ENCODE measurements around the gene CUL1.
"Not testable (repeated sequence)": the region's sequence is repeated elsewhere in the genome, so short reads cannot be mapped to it uniquely, and the experiment has no call there.

The CUL1 gene

GRCh38 chr7:148697256-148698006 lies 1.3 kb upstream of the CUL1 start:
- DNase-seq (ENCODE audit: low spot score): no peak

GRCh38 chr7:148698007-148698396 lies 701 bp upstream of the CUL1 start:
- no peak for DNase-seq (ENCODE audit: low spot score)

- DNase-seq (ENCODE audit: low spot score): peak; percentile 73
These were observed 500 bp downstream of the CUL1 start for GRCh38 chr7:148699024-148699781.

GRCh38 chr7:148699782-148700629 lies 1.3 kb downstream of the CUL1 start:
- no peak for DNase-seq (ENCODE audit: low spot score)

GRCh38 chr7:148700661-148701064 lies 2.0 kb downstream of the CUL1 start:
- DNase-seq (ENCODE audit: low spot score): no peak

GRCh38 chr7:148701414-148701813 lies 2.7 kb downstream of the CUL1 start:
- no peak for DNase-seq (ENCODE audit: low spot score)

GRCh38 chr7:148702876-148703670 lies 4.4 kb downstream of the CUL1 start:
- DNase-seq (ENCODE audit: low spot score): no peak

GRCh38 chr7:148703671-148703962 lies 4.9 kb downstream of the CUL1 start:
- not testable (repeated sequence) for DNase-seq (ENCODE audit: low spot score)

GRCh38 chr7:148704189-148704588 lies 5.5 kb downstream of the CUL1 start:
- no peak for DNase-seq (ENCODE audit: low spot score)

- DNase-seq (ENCODE audit: low spot score): no peak
These were observed 6.3 kb downstream of the CUL1 start for GRCh38 chr7:148704970-148705369.

GRCh38 chr7:148706368-148706767 lies 7.7 kb downstream of the CUL1 start:
- DNase-seq (ENCODE audit: low spot score): no peak

- DNase-seq (ENCODE audit: low spot score): no peak
These were observed 9.6 kb downstream of the CUL1 start for GRCh38 chr7:148708026-148708885.

- no peak for DNase-seq (ENCODE audit: low spot score)
These were observed 10.3 kb downstream of the CUL1 start for GRCh38 chr7:148709014-148709413.

GRCh38 chr7:148710426-148710825 lies 11.7 kb downstream of the CUL1 start:
- not testable (repeated sequence) for DNase-seq (ENCODE audit: low spot score)

GRCh38 chr7:148711191-148712102 lies 12.7 kb downstream of the CUL1 start:
- no peak for DNase-seq (ENCODE audit: low spot score)

GRCh38 chr7:148712678-148713329 lies 14.1 kb downstream of the CUL1 start:
- no peak for DNase-seq (ENCODE audit: low spot score)

GRCh38 chr7:148714498-148714897 lies 15.8 kb downstream of the CUL1 start:
- DNase-seq (ENCODE audit: low spot score): no peak

GRCh38 chr7:148715027-148715426 lies 16.3 kb downstream of the CUL1 start:
- DNase-seq (ENCODE audit: low spot score): no peak

GRCh38 chr7:148717266-148717793 lies 18.6 kb downstream of the CUL1 start:
- no peak for DNase-seq (ENCODE audit: low spot score)
